Measurements from ENCODE around the gene TGM4. TPM values are rescaled to one million over a fixed set of nuclear protein-coding genes. Genes with fewer than 3 reads are reported as not detected.
A peak's percentile ranks its signal among the peaks of the same experiment; 100 is the strongest.

TGM4 gene
- total RNA-seq, 4 donors from 2014 or later: not detected

DNA sequence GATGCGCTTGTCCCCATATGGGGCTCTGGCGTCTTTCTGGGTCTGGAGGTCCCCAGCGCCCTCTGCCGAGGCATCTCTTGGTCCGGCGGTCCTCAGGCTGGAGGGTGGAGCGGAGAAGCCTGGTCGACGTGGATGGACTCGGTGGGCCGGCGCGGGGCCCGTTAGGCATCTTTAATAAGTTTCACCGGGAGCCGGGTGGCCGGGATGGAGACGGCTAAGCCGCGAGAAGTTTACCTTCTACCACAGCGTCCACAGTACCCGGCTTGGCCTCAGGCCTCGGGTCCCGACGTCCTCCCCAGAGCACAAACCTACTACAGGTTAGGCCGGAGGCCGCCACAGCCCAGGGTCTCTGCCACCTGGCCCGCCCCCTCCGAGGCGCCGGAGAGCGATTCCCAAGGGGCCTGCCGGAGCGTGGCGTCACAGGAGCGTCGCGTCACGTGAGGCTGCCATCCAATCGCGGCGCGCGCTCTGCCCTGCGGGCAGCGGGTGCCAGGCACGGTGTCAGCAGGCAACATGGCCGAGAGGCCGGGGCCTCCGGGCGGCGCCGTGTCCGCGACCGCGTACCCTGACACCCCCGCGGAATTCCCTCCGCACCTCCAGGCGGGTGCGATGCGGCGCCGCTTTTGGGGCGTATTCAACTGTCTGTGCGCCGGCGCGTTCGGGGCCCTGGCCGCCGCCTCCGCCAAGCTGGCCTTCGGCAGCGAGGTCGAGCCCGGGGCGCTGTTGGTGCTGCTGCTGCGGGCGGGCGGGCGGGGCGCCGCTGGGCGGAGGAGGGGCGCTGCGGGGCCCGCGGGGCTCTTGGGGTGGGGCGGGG lies 12.8 kb upstream of the TGM4 start, which contains the start of gene TMEM42:
Gene TMEM42, plus strand, starts transcription at position 501 of the 814 bp plus-strand sequence. Its CDS starts 13 bp downstream, at position 514.
- intact Hi-C loops (cut with DNase I; ENCODE audit: low total_unique reads) (loop anchor here (2.0 to 5.0 kb wide), 4 partner anchors 101 to 539 kb away; partner anchors contain the start of genes EXOSC7, KIAA1143, KIF15 and ZDHHC3), in situ Hi-C loops (cut with MboI; ENCODE audit: low sequenced_read_pairs in 4 of 4) (no loop called here)
- DNase-seq: peak; percentile 77 to 85

GRCh38 chr3:44862226-44862637 lies 12.2 kb upstream of the TGM4 start:
- H3K9me3 ChIP-seq: no peaks in the 10 kb centered on the region
- H3K4me1 ChIP-seq: peaks cover 11 to 17% of the 10 kb centered on the region in 2 donors
- H3K4me3 ChIP-seq: peak overlapping the region; percentile 59 to 90 (median 71)
- in situ Hi-C loops (cut with MboI; ENCODE audit: low sequenced_read_pairs in 4 of 4) (no loop called here), intact Hi-C loops (cut with DNase I; ENCODE audit: low total_unique reads) (loop anchor here (5.0 kb wide), 3 partner anchors 115 to 540 kb away; partner anchors contain the start of genes EXOSC7, ZDHHC3 and ZNF502)
- no peaks in the 10 kb centered on the region for H3K36me3 ChIP-seq
- peak overlapping the region; percentile 84 to 97 (median 90) for H3K27ac ChIP-seq
- no peaks in the 10 kb centered on the region for H3K27me3 ChIP-seq
- DNase-seq: no peak
- ATAC-seq: peak; percentile 53 to 64
- no peak for TF ChIP-seq POLR2A (IDR thresholded peaks at IDR 0.05)
- TF ChIP-seq CTCF (IDR thresholded peaks at IDR 0.05 in 4 of 5, conservative IDR thresholded peaks at IDR 0.05 in 1 of 5): no peak

More for the DNA sequence above, 12.8 kb upstream of the TGM4 start, which contains the start of gene TMEM42:
- Histone ChIP-seq H3K27me3 (no peaks in the 10 kb centered on the region), H3K4me1 (peaks cover 11 to 17% of the 10 kb centered on the region in 2 donors), H3K9me3 (no peaks in the 10 kb centered on the region), H3K4me3 (peak within 1 kb of the TSS; percentile 70 to 92 (median 81)), H3K27ac (peak within 1 kb of the TSS; percentile 84 to 97 (median 90)), H3K36me3 (no peaks in the 10 kb centered on the region)
- ATAC-seq: peak; percentile 96 to 97
- no peak for TF ChIP-seq CTCF (IDR thresholded peaks at IDR 0.05 in 4 of 5, conservative IDR thresholded peaks at IDR 0.05 in 1 of 5)
- TF ChIP-seq POLR2A (IDR thresholded peaks at IDR 0.05): peak; percentile 84

DNA sequence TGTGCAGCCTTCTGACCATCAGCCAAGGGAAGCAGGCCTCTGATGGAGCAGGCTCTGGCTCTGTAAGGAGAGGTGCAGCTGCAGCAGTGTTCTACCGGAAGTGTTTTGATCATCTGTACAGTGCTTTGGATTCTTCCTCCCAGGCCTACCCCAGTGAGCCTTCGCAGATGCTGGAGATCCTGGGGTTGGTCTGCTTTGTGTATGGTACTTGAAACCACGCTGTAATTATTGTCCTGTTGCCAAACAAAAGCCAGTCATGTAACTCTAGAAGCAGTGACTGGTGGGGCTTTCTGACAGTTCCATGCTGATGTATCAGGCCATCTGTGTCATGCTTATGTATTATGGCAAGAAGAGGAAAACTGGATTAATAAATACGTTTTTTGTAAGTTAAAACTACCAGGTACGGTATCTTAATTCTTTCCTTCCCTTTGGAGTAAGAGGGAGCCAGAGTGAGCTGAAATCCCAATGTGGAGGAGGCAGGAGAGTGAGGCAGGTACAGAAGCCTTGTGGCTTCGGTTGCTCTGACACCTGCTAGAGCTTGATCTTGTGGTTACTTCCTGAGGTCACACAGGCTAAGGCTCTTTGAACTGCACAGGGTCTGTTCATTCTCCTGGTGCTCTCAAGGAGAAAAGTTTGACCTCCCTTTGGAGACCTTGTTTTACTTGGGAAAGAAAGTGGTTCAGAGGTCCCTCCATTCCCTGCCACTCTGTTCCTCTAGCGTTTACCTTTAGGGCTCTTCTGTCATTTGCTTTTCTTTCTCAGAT lies 9.0 kb upstream of the TGM4 start:
- Histone ChIP-seq H3K27ac (peak overlapping the region; percentile 6 to 61 (median 44)), H3K27me3 (no peaks in the 10 kb centered on the region), H3K4me3 (no peak overlapping the region), H3K9me3 (no peaks in the 10 kb centered on the region), H3K4me1 (peaks cover 11 to 17% of the 10 kb centered on the region in 2 donors), H3K36me3 (no peaks in the 10 kb centered on the region)
- no peak for TF ChIP-seq POLR2A (IDR thresholded peaks at IDR 0.05)
- no peak for TF ChIP-seq CTCF (IDR thresholded peaks at IDR 0.05 in 4 of 5, conservative IDR thresholded peaks at IDR 0.05 in 1 of 5)
- intact Hi-C loops (cut with DNase I; ENCODE audit: low total_unique reads): no loop called here
- no peak for DNase-seq
- in situ Hi-C loops (cut with MboI; ENCODE audit: low sequenced_read_pairs in 4 of 4): no loop called here
- no peak for ATAC-seq

- no peak overlapping the region for H3K27ac ChIP-seq
- no peak for DNase-seq
- H3K4me1 ChIP-seq: peaks cover 5 to 13% of the 10 kb centered on the region in 2 donors
- intact Hi-C loops (cut with DNase I; ENCODE audit: low total_unique reads): no loop called here
- no peak overlapping the region for H3K4me3 ChIP-seq
- in situ Hi-C loops (cut with MboI; ENCODE audit: low sequenced_read_pairs in 4 of 4): no loop called here
- no peak for ATAC-seq
- no peaks in the 10 kb centered on the region for H3K27me3 ChIP-seq
- H3K9me3 ChIP-seq: no peaks in the 10 kb centered on the region
- TF ChIP-seq POLR2A (IDR thresholded peaks at IDR 0.05) (no peak), CTCF (IDR thresholded peaks at IDR 0.05 in 4 of 5, conservative IDR thresholded peaks at IDR 0.05 in 1 of 5) (no peak)
- H3K36me3 ChIP-seq: no peaks in the 10 kb centered on the region
These were observed 6.8 kb upstream of the TGM4 start for GRCh38 chr3:44867421-44868111.

Data from gastrocnemius medialis (tissue), 4 donors.